ENCODE measurements around the gene LMNB1.
"Not testable (repeated sequence)": the region's sequence is repeated elsewhere in the genome, so short reads cannot be mapped to it uniquely, and the experiment has no call there.

The LMNB1 gene

GRCh38 chr5:126810596-126811380 lies 33.9 kb downstream of the LMNB1 start:
- H2AFZ ChIP-seq (ENCODE audit: low read depth, low read length) = no peak overlapping the region
- H4K91ac ChIP-seq (ENCODE audit: low read length) = no peak overlapping the region
- H2AK5ac ChIP-seq (ENCODE audit: low read length, severe bottlenecking) = no peak overlapping the region
- H3K4me3 ChIP-seq (ENCODE audit: insufficient read depth in 1 of 2, low read depth in 1 of 2, low read length in 2 of 2) = no peak overlapping the region
- WGBS = 88% methylated on average over 4 of the region's 4 CpGs
- no peak overlapping the region for H3K23ac ChIP-seq (ENCODE audit: low read length in 2 of 2)
- H3K4me1 ChIP-seq (ENCODE audit: control insufficient read depth, insufficient read depth, low read depth, low read length) = peaks cover 3% of the 10 kb centered on the region
- H3K4ac ChIP-seq (ENCODE audit: low read depth in 1 of 2, low read length in 2 of 2) = no peak overlapping the region
- H3K9me3 ChIP-seq (ENCODE audit: control insufficient read depth, low read length) = no peaks in the 10 kb centered on the region
- no peak overlapping the region for H3K14ac ChIP-seq (ENCODE audit: low read length in 2 of 2)
- H3K18ac ChIP-seq (ENCODE audit: low read depth in 1 of 2, low read length in 2 of 2) = no peak overlapping the region
- no peak overlapping the region for H4K8ac ChIP-seq (ENCODE audit: low read length)
- H2BK15ac ChIP-seq (ENCODE audit: low read depth, poor library complexity, severe bottlenecking) = no peak overlapping the region
- H3K79me1 ChIP-seq (replicated peaks; ENCODE audit: low read length, poor library complexity, severe bottlenecking) = peaks cover 24% of the 10 kb centered on the region
- no peak overlapping the region for H2BK12ac ChIP-seq (ENCODE audit: low read length in 2 of 2)
- no peak for DNase-seq
- H3K36me3 ChIP-seq (ENCODE audit: control insufficient read depth in 1 of 2, insufficient read depth in 2 of 2, low read depth in 1 of 2, low read length in 2 of 2) = peaks cover 7% of the 10 kb centered on the region in 2 experiments
- no peaks in the 10 kb centered on the region for H3K27me3 ChIP-seq (ENCODE audit: control insufficient read depth in 1 of 2, insufficient read depth in 1 of 2, low read length in 2 of 2)
- no peak overlapping the region for H2BK120ac ChIP-seq (ENCODE audit: low read depth, low read length)
- H3K9ac ChIP-seq (ENCODE audit: low read length) = no peak overlapping the region
- H3K4me2 ChIP-seq (ENCODE audit: low read length, poor library complexity, severe bottlenecking) = no peak overlapping the region
- H3K27ac ChIP-seq (ENCODE audit: low read length, poor library complexity, severe bottlenecking) = no peak overlapping the region
- no peak overlapping the region for H2BK5ac ChIP-seq (ENCODE audit: low read depth, low read length, poor library complexity, severe bottlenecking)

- H3K9me3 ChIP-seq (ENCODE audit: control insufficient read depth, low read length) = no peaks in the 10 kb centered on the region
- no peak overlapping the region for H2AFZ ChIP-seq (ENCODE audit: low read depth, low read length)
- H3K79me1 ChIP-seq (replicated peaks; ENCODE audit: low read length, poor library complexity, severe bottlenecking) = peaks cover 21% of the 10 kb centered on the region
- H3K4me1 ChIP-seq (ENCODE audit: control insufficient read depth, insufficient read depth, low read depth, low read length) = peaks cover 3% of the 10 kb centered on the region
- no peak overlapping the region for H3K27ac ChIP-seq (ENCODE audit: low read length, poor library complexity, severe bottlenecking)
- H3K4ac ChIP-seq (ENCODE audit: low read depth in 1 of 2, low read length in 2 of 2) = no peak overlapping the region
- H2BK15ac ChIP-seq (ENCODE audit: low read depth, poor library complexity, severe bottlenecking) = no peak overlapping the region
- no peak overlapping the region for H3K4me3 ChIP-seq (ENCODE audit: insufficient read depth in 1 of 2, low read depth in 1 of 2, low read length in 2 of 2)
- 54% methylated on average over 5 of the region's 6 CpGs for WGBS
- H2BK120ac ChIP-seq (ENCODE audit: low read depth, low read length) = no peak overlapping the region
- H3K27me3 ChIP-seq (ENCODE audit: control insufficient read depth in 1 of 2, insufficient read depth in 1 of 2, low read length in 2 of 2) = no peaks in the 10 kb centered on the region
- no peak overlapping the region for H3K14ac ChIP-seq (ENCODE audit: low read length in 2 of 2)
- H3K23ac ChIP-seq (ENCODE audit: low read length in 2 of 2) = no peak overlapping the region
- H2AK5ac ChIP-seq (ENCODE audit: low read length, severe bottlenecking) = no peak overlapping the region
- H2BK5ac ChIP-seq (ENCODE audit: low read depth, low read length, poor library complexity, severe bottlenecking) = no peak overlapping the region
- no peak overlapping the region for H4K91ac ChIP-seq (ENCODE audit: low read length)
- no peak overlapping the region for H3K4me2 ChIP-seq (ENCODE audit: low read length, poor library complexity, severe bottlenecking)
- no peak overlapping the region for H3K9ac ChIP-seq (ENCODE audit: low read length)
- peaks cover 3 to 8% of the 10 kb centered on the region in 2 experiments for H3K36me3 ChIP-seq (ENCODE audit: control insufficient read depth in 1 of 2, insufficient read depth in 2 of 2, low read depth in 1 of 2, low read length in 2 of 2)
- peak overlapping the region in 1 of 2 experiments; percentile 32 for H2BK12ac ChIP-seq (ENCODE audit: low read length in 2 of 2)
- peak overlapping the region; percentile 29 for H4K8ac ChIP-seq (ENCODE audit: low read length)
- H3K18ac ChIP-seq (ENCODE audit: low read depth in 1 of 2, low read length in 2 of 2) = no peak overlapping the region
- peak; percentile 81 for DNase-seq
Measured at GRCh38 chr5:126811515-126812198, 34.7 kb downstream of the LMNB1 start.

- 66% methylated on average over 4 of the region's 4 CpGs for WGBS
- no peak overlapping the region for H3K4me2 ChIP-seq (ENCODE audit: low read length, poor library complexity, severe bottlenecking)
- H2BK12ac ChIP-seq (ENCODE audit: low read length in 2 of 2) = peak overlapping the region in 1 of 2 experiments; percentile 86
- H3K23ac ChIP-seq (ENCODE audit: low read length in 2 of 2) = peak overlapping the region in 1 of 2 experiments; percentile 92
- H2BK5ac ChIP-seq (ENCODE audit: low read depth, low read length, poor library complexity, severe bottlenecking) = no peak overlapping the region
- peak overlapping the region; percentile 94 for H4K8ac ChIP-seq (ENCODE audit: low read length)
- peak overlapping the region in 1 of 2 experiments; percentile 83 for H3K14ac ChIP-seq (ENCODE audit: low read length in 2 of 2)
- H4K91ac ChIP-seq (ENCODE audit: low read length) = peak overlapping the region; percentile 86
- no peak overlapping the region for H2BK15ac ChIP-seq (ENCODE audit: low read depth, poor library complexity, severe bottlenecking)
- H3K9me3 ChIP-seq (ENCODE audit: control insufficient read depth, low read length) = no peaks in the 10 kb centered on the region
- peaks cover 0 to 9% of the 10 kb centered on the region in 2 experiments for H3K36me3 ChIP-seq (ENCODE audit: control insufficient read depth in 1 of 2, insufficient read depth in 2 of 2, low read depth in 1 of 2, low read length in 2 of 2)
- H2AK5ac ChIP-seq (ENCODE audit: low read length, severe bottlenecking) = peak overlapping the region; percentile 78
- DNase-seq = no peak
- H3K4me3 ChIP-seq (ENCODE audit: insufficient read depth in 1 of 2, low read depth in 1 of 2, low read length in 2 of 2) = no peak overlapping the region
- H3K9ac ChIP-seq (ENCODE audit: low read length) = no peak overlapping the region
- H2AFZ ChIP-seq (ENCODE audit: low read depth, low read length) = no peak overlapping the region
- peaks cover 3% of the 10 kb centered on the region for H3K4me1 ChIP-seq (ENCODE audit: control insufficient read depth, insufficient read depth, low read depth, low read length)
- no peak overlapping the region for H2BK120ac ChIP-seq (ENCODE audit: low read depth, low read length)
- no peak overlapping the region for H3K4ac ChIP-seq (ENCODE audit: low read depth in 1 of 2, low read length in 2 of 2)
- peak overlapping the region; percentile 75 for H3K18ac ChIP-seq (ENCODE audit: low read depth in 1 of 2, low read length in 2 of 2)
- peaks cover 24% of the 10 kb centered on the region for H3K79me1 ChIP-seq (replicated peaks; ENCODE audit: low read length, poor library complexity, severe bottlenecking)
- H3K27me3 ChIP-seq (ENCODE audit: control insufficient read depth in 1 of 2, insufficient read depth in 1 of 2, low read length in 2 of 2) = no peaks in the 10 kb centered on the region
- no peak overlapping the region for H3K27ac ChIP-seq (ENCODE audit: low read length, poor library complexity, severe bottlenecking)
Measured at GRCh38 chr5:126812199-126812570, 35.2 kb downstream of the LMNB1 start.

- not testable (repeated sequence) for H3K27ac ChIP-seq (ENCODE audit: low read length, poor library complexity, severe bottlenecking); H3K36me3 ChIP-seq (ENCODE audit: control insufficient read depth in 1 of 2, insufficient read depth in 2 of 2, low read depth in 1 of 2, low read length in 2 of 2); H2BK12ac ChIP-seq (ENCODE audit: low read length in 2 of 2); H4K8ac ChIP-seq (ENCODE audit: low read length); H3K18ac ChIP-seq (ENCODE audit: low read depth in 1 of 2, low read length in 2 of 2); H3K4me2 ChIP-seq (ENCODE audit: low read length, poor library complexity, severe bottlenecking); H3K27me3 ChIP-seq (ENCODE audit: control insufficient read depth in 1 of 2, insufficient read depth in 1 of 2, low read length in 2 of 2); H3K4ac ChIP-seq (ENCODE audit: low read depth in 1 of 2, low read length in 2 of 2); DNase-seq; H3K14ac ChIP-seq (ENCODE audit: low read length in 2 of 2); H2BK5ac ChIP-seq (ENCODE audit: low read depth, low read length, poor library complexity, severe bottlenecking); H3K4me1 ChIP-seq (ENCODE audit: control insufficient read depth, insufficient read depth, low read depth, low read length); H2AK5ac ChIP-seq (ENCODE audit: low read length, severe bottlenecking); H4K91ac ChIP-seq (ENCODE audit: low read length); H2BK15ac ChIP-seq (ENCODE audit: low read depth, poor library complexity, severe bottlenecking); H3K9me3 ChIP-seq (ENCODE audit: control insufficient read depth, low read length); H2AFZ ChIP-seq (ENCODE audit: low read depth, low read length); H3K9ac ChIP-seq (ENCODE audit: low read length); H3K23ac ChIP-seq (ENCODE audit: low read length in 2 of 2); H2BK120ac ChIP-seq (ENCODE audit: low read depth, low read length); H3K4me3 ChIP-seq (ENCODE audit: insufficient read depth in 1 of 2, low read depth in 1 of 2, low read length in 2 of 2)
- WGBS = 97% methylated on average over 9 of the region's 9 CpGs
- peaks cover 23% of the 10 kb centered on the region for H3K79me1 ChIP-seq (replicated peaks; ENCODE audit: low read length, poor library complexity, severe bottlenecking)
Measured at GRCh38 chr5:126813799-126814198, 36.9 kb downstream of the LMNB1 start.
